ENCODE results near the gene FHOD3. TPM values are rescaled to one million over a fixed set of nuclear protein-coding genes. Genes with fewer than 3 reads are reported as not detected.

The FHOD3 gene
- total and polyA plus RNA-seq, 4 donors, result 6.2 to 42.0 (median 20.4) TPM

DNA sequence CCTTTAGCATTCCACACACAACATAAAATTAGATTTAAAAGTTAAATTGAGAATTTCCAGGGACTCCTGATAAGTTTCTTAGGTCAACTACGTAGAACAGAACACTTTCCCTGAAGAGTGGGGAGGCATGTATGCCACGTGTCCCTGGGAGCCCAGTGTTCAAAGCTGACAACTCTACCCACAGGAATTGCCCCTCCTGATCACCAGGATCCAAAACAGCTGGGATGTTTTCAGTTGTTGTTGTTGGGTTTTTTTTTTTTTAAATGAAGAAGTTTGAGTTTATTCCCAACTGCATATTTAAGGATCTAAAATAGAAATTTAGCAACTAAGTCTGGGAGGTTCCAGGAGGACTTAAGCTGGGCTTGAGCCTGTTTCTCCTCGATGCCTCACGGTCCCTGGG, 430.8 kb downstream of the FHOD3 start:
- no peak overlapping the region for H3K4me3 ChIP-seq (ENCODE audit: low read length in 2 of 2)
- H3K27me3 ChIP-seq (ENCODE audit: control insufficient read depth in 1 of 2, insufficient read depth in 2 of 2, low read length in 1 of 2), result no peaks in the 10 kb centered on the region
- peaks cover 0 to 1% of the 10 kb centered on the region in 2 donors for H3K36me3 ChIP-seq (ENCODE audit: control insufficient read depth in 1 of 2, insufficient read depth in 2 of 2, low read length in 1 of 2)
- H3K4me1 ChIP-seq (ENCODE audit: control insufficient read depth in 1 of 2, insufficient read depth in 2 of 2, low read length in 2 of 2), result peaks cover 0 to 2% of the 10 kb centered on the region in 2 donors
- ATAC-seq (ENCODE audit: low FRiP score) (no peak), DNase-seq (no peak)
- peak overlapping the region in 1 of 2 donors; percentile 70 for H3K27ac ChIP-seq (ENCODE audit: low read depth in 1 of 2, low read length in 2 of 2)
- intact Hi-C loops (cut with DNase I), result no loop called here
- H3K9me3 ChIP-seq (ENCODE audit: control insufficient read depth, low read length), result no peaks in the 10 kb centered on the region
- WGBS, 2 donors, result 28 to 44% methylated on average over 4 of the region's 4 CpGs

DNA sequence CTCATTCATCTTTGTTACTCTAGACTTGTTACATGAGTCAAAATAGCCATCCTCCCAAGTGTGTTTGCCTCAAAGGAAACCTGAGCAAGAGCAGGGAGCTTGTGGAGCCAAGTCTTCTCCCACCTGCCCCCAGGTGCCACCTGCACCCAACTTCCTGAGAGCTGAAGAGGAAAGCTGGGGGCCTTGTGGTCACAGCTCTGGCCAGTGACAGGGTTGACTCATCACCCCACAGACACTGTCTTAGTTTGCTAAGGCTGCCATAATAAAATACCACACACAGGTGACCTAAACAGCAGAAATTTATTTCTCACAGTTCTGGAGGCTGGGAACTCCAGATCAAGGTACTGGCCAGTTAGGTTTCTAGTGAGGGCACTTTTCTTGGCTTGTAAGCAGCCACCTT, 431.7 kb downstream of the FHOD3 start:
- H3K27ac ChIP-seq (ENCODE audit: low read depth in 1 of 2, low read length in 2 of 2), result no peak overlapping the region
- ATAC-seq (ENCODE audit: low FRiP score), result no peak

DNA sequence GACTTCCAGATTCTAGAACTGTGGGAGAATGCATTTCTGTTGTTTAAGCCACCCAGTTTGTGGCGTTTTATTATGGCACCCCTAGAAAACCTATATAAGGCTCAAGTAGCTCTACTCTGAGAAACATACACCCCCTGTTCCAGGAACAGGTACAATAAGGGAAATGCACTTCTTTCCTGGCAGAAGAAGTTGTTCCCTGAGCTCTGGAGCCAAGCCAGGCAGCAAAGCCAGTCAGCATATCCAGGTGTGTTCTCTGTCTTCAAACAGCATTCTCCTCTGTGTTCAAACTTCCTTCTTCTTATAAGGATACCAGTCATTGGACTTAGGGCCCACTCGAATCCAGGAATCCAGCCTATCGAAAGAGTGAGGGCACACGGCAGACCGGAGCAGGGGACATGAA, 434.8 kb downstream of the FHOD3 start:
- H3K4me3 ChIP-seq (ENCODE audit: low read length in 2 of 2), result no peak overlapping the region
- H3K4me1 ChIP-seq (ENCODE audit: control insufficient read depth in 1 of 2, insufficient read depth in 2 of 2, low read length in 2 of 2), result no peaks in the 10 kb centered on the region
- intact Hi-C loops (cut with DNase I), result no loop called here
- no peaks in the 10 kb centered on the region for H3K9me3 ChIP-seq (ENCODE audit: control insufficient read depth, low read length)
- no peak for DNase-seq
- no peaks in the 10 kb centered on the region for H3K27me3 ChIP-seq (ENCODE audit: control insufficient read depth in 1 of 2, insufficient read depth in 2 of 2, low read length in 1 of 2)
- H3K36me3 ChIP-seq (ENCODE audit: control insufficient read depth in 1 of 2, insufficient read depth in 2 of 2, low read length in 1 of 2), result peaks cover 0 to 1% of the 10 kb centered on the region in 2 donors
- ATAC-seq (ENCODE audit: low FRiP score), result no peak
- H3K27ac ChIP-seq (ENCODE audit: low read depth in 1 of 2, low read length in 2 of 2), result no peak overlapping the region
- 95 to 98% methylated on average over 5 of the region's 5 CpGs for WGBS, 2 donors

More for the DNA sequence above, 431.7 kb downstream of the FHOD3 start:
- intact Hi-C loops (cut with DNase I), result no loop called here
- peaks cover 0 to 1% of the 10 kb centered on the region in 2 donors for H3K36me3 ChIP-seq (ENCODE audit: control insufficient read depth in 1 of 2, insufficient read depth in 2 of 2, low read length in 1 of 2)
- no peaks in the 10 kb centered on the region for H3K9me3 ChIP-seq (ENCODE audit: control insufficient read depth, low read length)
- no peaks in the 10 kb centered on the region for H3K27me3 ChIP-seq (ENCODE audit: control insufficient read depth in 1 of 2, insufficient read depth in 2 of 2, low read length in 1 of 2)
- H3K4me3 ChIP-seq (ENCODE audit: low read length in 2 of 2), result no peak overlapping the region
- H3K4me1 ChIP-seq (ENCODE audit: control insufficient read depth in 1 of 2, insufficient read depth in 2 of 2, low read length in 2 of 2), result peaks cover 0 to 2% of the 10 kb centered on the region in 2 donors
- no peak for DNase-seq

DNA sequence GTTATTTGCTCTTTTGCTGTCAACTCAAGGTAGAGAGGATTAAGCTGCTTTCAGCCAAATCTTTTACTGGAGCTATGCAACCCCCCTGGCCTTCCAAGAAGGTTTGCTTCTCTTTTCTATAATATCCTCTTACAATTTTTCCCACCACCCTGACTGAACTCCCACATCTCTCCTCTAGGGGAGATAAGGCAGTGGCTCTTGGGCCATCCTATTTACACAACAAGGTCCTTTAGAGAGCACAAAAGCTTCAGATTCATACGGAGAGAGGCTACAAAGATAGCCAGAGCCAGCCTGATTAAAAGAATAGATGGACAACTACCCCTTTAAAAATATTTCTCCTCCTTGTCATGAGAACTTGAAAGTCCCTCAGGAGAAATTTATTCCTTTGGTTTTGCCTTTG, 435.6 kb downstream of the FHOD3 start:
- DNase-seq (no peak), ATAC-seq (ENCODE audit: low FRiP score) (no peak)
- H3K4me3 ChIP-seq (ENCODE audit: low read length in 2 of 2), result no peak overlapping the region
- intact Hi-C loops (cut with DNase I), result no loop called here
- H3K9me3 ChIP-seq (ENCODE audit: control insufficient read depth, low read length), result no peaks in the 10 kb centered on the region
- no peaks in the 10 kb centered on the region for H3K27me3 ChIP-seq (ENCODE audit: control insufficient read depth in 1 of 2, insufficient read depth in 2 of 2, low read length in 1 of 2)
- peaks cover 0 to 3% of the 10 kb centered on the region in 2 donors for H3K36me3 ChIP-seq (ENCODE audit: control insufficient read depth in 1 of 2, insufficient read depth in 2 of 2, low read length in 1 of 2)
- 86 to 88% methylated on average over 1 of the region's 1 CpG for WGBS, 2 donors
- H3K4me1 ChIP-seq (ENCODE audit: control insufficient read depth in 1 of 2, insufficient read depth in 2 of 2, low read length in 2 of 2), result no peaks in the 10 kb centered on the region
- H3K27ac ChIP-seq (ENCODE audit: low read depth in 1 of 2, low read length in 2 of 2), result no peak overlapping the region

DNA sequence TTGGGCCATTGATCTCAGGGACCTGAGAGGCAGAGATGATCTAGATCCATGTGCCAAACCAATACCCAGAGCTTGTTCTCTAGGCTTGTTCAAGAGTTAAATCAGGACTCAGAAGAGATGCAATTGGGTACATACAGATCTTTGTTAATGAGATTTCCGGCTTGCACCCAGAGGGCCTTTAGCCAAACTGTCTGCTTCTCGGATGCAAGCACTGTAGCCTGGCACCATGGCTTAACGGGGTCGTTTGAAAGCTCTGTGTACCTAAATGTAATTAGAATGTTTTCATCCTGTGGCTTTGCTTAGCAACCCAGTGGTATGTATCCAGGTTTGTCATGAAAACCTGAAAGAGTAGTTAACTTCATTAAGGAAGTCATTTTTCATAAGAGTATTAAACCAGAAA, 437.1 kb downstream of the FHOD3 start:
- H3K27me3 ChIP-seq (ENCODE audit: control insufficient read depth in 1 of 2, insufficient read depth in 2 of 2, low read length in 1 of 2), result no peaks in the 10 kb centered on the region
- H3K36me3 ChIP-seq (ENCODE audit: control insufficient read depth in 1 of 2, insufficient read depth in 2 of 2, low read length in 1 of 2), result peaks cover 0 to 3% of the 10 kb centered on the region in 2 donors
- ATAC-seq (ENCODE audit: low FRiP score) (no peak), DNase-seq (no peak)
- H3K4me1 ChIP-seq (ENCODE audit: control insufficient read depth in 1 of 2, insufficient read depth in 2 of 2, low read length in 2 of 2), result no peaks in the 10 kb centered on the region
- no peak overlapping the region for H3K27ac ChIP-seq (ENCODE audit: low read depth in 1 of 2, low read length in 2 of 2)
- no peaks in the 10 kb centered on the region for H3K9me3 ChIP-seq (ENCODE audit: control insufficient read depth, low read length)
- H3K4me3 ChIP-seq (ENCODE audit: low read length in 2 of 2), result no peak overlapping the region
- WGBS, 2 donors, result 84 to 88% methylated on average over 4 of the region's 4 CpGs
- intact Hi-C loops (cut with DNase I), result no loop called here

DNA sequence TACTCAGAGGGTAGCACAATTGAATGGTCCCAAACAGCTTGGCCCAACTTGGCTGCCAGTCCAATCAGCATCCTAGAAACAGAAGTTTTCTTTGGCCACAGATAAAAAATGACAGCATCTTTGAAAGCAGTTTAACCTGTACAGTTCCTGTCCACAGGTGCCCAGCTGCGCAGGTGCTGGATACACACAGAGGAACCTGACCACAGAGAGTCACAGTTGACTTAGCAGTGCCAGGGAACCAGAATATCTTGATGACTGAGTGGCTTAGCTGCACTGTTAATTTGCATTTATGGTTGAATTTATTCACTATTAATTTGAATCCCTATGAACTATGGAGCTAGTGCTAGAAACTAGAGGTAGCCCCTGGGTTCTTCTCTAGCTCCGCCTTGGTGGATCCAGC, 437.6 kb downstream of the FHOD3 start:
- Histone ChIP-seq H3K9me3 (ENCODE audit: control insufficient read depth, low read length) (no peaks in the 10 kb centered on the region), H3K27me3 (ENCODE audit: control insufficient read depth in 1 of 2, insufficient read depth in 2 of 2, low read length in 1 of 2) (no peaks in the 10 kb centered on the region), H3K4me1 (ENCODE audit: control insufficient read depth in 1 of 2, insufficient read depth in 2 of 2, low read length in 2 of 2) (no peaks in the 10 kb centered on the region), H3K4me3 (ENCODE audit: low read length in 2 of 2) (no peak overlapping the region), H3K27ac (ENCODE audit: low read depth in 1 of 2, low read length in 2 of 2) (no peak overlapping the region), H3K36me3 (ENCODE audit: control insufficient read depth in 1 of 2, insufficient read depth in 2 of 2, low read length in 1 of 2) (peaks cover 0 to 3% of the 10 kb centered on the region in 2 donors)
- no peak for DNase-seq
- ATAC-seq (ENCODE audit: low FRiP score), result no peak
- WGBS, 2 donors, result 99 to 100% methylated on average over 2 of the region's 2 CpGs
- intact Hi-C loops (cut with DNase I), result no loop called here

DNA sequence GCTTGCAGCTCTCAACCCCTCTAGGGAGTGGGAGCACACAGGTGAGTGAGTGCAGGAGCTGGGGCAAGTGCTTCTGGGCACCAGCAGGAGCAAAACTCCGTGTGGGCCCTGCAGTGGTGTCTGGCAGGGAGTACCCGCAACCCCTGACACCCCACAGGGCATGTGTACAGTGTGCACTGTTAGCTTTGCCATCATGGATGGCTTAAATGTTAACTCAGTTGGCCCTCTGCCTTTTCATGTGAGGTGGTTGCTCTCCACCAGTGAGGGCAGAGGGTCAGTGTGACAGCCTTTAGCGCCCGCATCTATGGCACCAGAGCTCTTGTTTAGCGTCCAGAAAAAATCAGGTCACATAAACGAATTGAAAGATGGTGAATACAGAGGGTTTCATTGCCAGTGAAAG, 438.6 kb downstream of the FHOD3 start:
- H3K27me3 ChIP-seq (ENCODE audit: control insufficient read depth in 1 of 2, insufficient read depth in 2 of 2, low read length in 1 of 2), result no peaks in the 10 kb centered on the region
- ATAC-seq (ENCODE audit: low FRiP score) (no peak), DNase-seq (no peak)
- H3K27ac ChIP-seq (ENCODE audit: low read depth in 1 of 2, low read length in 2 of 2), result no peak overlapping the region
- 95 to 97% methylated on average over 6 of the region's 6 CpGs for WGBS, 2 donors
- H3K4me1 ChIP-seq (ENCODE audit: control insufficient read depth in 1 of 2, insufficient read depth in 2 of 2, low read length in 2 of 2), result no peaks in the 10 kb centered on the region
- intact Hi-C loops (cut with DNase I), result no loop called here
- peaks cover 0 to 3% of the 10 kb centered on the region in 2 donors for H3K36me3 ChIP-seq (ENCODE audit: control insufficient read depth in 1 of 2, insufficient read depth in 2 of 2, low read length in 1 of 2)
- no peak overlapping the region for H3K4me3 ChIP-seq (ENCODE audit: low read length in 2 of 2)
- H3K9me3 ChIP-seq (ENCODE audit: control insufficient read depth, low read length), result no peaks in the 10 kb centered on the region

DNA sequence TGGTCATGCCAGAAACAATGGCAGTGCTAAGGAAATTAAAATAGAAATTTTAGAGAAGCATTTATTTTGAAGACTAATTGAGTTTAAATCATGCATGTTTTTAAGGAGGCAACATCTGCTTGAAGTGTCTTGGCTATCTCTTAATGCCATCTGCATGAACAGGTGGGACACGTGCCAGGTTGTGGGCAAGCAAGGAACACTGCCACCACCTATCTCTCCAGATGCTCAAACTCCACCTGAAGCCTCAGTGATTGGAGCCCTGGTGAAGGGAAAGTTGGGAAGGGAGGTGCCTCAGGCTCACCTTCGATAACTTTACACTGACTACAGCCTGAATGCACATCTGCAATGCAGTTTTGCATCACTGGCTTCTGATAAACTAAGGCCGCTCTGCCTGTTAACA, 439.8 kb downstream of the FHOD3 start:
- H3K9me3 ChIP-seq (ENCODE audit: control insufficient read depth, low read length), result no peaks in the 10 kb centered on the region
- H3K27me3 ChIP-seq (ENCODE audit: control insufficient read depth in 1 of 2, insufficient read depth in 2 of 2, low read length in 1 of 2), result no peaks in the 10 kb centered on the region
- peaks cover 0 to 1% of the 10 kb centered on the region in 2 donors for H3K36me3 ChIP-seq (ENCODE audit: control insufficient read depth in 1 of 2, insufficient read depth in 2 of 2, low read length in 1 of 2)
- H3K4me3 ChIP-seq (ENCODE audit: low read length in 2 of 2), result no peak overlapping the region
- H3K27ac ChIP-seq (ENCODE audit: low read depth in 1 of 2, low read length in 2 of 2), result no peak overlapping the region
- no peak for DNase-seq
- no peaks in the 10 kb centered on the region for H3K4me1 ChIP-seq (ENCODE audit: control insufficient read depth in 1 of 2, insufficient read depth in 2 of 2, low read length in 2 of 2)
- 92% methylated on average over 3 of the region's 3 CpGs for WGBS, 2 donors
- intact Hi-C loops (cut with DNase I), result no loop called here
- ATAC-seq (ENCODE audit: low FRiP score), result no peak

DNA sequence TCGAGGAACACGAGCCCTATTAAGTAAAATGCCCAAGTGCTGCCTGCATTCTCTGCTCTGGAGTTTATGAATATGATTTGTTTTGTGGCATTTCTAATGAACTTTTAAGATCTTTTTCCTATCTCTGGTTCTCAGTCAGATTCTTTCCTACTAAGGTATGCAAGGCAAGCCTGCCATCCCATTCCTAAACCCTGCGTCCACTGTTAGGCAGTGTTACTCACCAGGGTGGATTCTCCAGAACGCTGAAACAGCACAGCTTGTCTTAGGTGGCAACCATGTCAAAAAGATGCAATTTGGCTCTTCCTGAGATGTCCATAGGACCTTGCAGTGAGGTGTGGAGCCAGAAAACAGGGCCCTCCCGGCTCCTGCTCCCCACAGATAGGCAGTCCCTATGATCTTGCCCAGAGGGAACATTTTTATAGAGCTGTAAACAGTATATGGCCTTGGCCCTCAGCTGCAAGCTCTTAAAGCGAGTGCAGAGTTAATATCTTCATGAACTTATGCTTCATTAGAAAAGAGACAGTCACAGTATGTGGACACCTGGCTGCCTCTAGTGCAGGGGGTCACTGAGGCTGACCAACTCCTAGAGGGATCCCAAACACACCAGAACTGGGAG, 446.9 kb downstream of the FHOD3 start:
- WGBS, 2 donors, result 81 to 89% methylated on average over 6 of the region's 6 CpGs
- H3K36me3 ChIP-seq (ENCODE audit: control insufficient read depth in 1 of 2, insufficient read depth in 2 of 2, low read length in 1 of 2), result peaks cover 1 to 2% of the 10 kb centered on the region in 2 donors
- no peak for ATAC-seq (ENCODE audit: low FRiP score)

More for the DNA sequence above, 446.9 kb downstream of the FHOD3 start:
- no peaks in the 10 kb centered on the region for H3K27me3 ChIP-seq (ENCODE audit: control insufficient read depth in 1 of 2, insufficient read depth in 2 of 2, low read length in 1 of 2)
- DNase-seq, result no peak
- H3K4me1 ChIP-seq (ENCODE audit: control insufficient read depth in 1 of 2, insufficient read depth in 2 of 2, low read length in 2 of 2), result no peaks in the 10 kb centered on the region
- no peak overlapping the region for H3K4me3 ChIP-seq (ENCODE audit: low read length in 2 of 2)
- intact Hi-C loops (cut with DNase I), result no loop called here
- no peaks in the 10 kb centered on the region for H3K9me3 ChIP-seq (ENCODE audit: control insufficient read depth, low read length)
- H3K27ac ChIP-seq (ENCODE audit: low read depth in 1 of 2, low read length in 2 of 2), result no peak overlapping the region
